Stomach (tissue), 9 donors: ENCODE measurements around the gene HMG20A. TPM values are rescaled to one million over a fixed set of nuclear protein-coding genes. Genes with fewer than 3 reads are reported as not detected.
A peak's percentile ranks its signal among the peaks of the same experiment; 100 is the strongest.

ENCODE experiments used
- DNase-seq, 2 donors: peaks; one replicate each; pipeline versions ENCODE4 v3.0.0 to v3.0.0-alpha.2; 2013 to 2019
- H3K27ac ChIP-seq, 5 donors: fragments of 200-600 bp in 4 of 5; sonication (generic) in 4 of 5; one replicate each; pipeline ENCODE4 v1.5.1; 2013 to 2019; ENCODE audit warnings: mild to moderate bottlenecking in 1 of 5, moderate library complexity in 1 of 5
- H3K27me3 ChIP-seq, 3 donors: fragments of 200-600 bp; sonication (generic); one replicate each; pipeline ENCODE4 v1.5.1; 2017 to 2019; ENCODE audit warnings: mixed run types in 1 of 3
- H3K36me3 ChIP-seq, 4 donors: fragments of 200-600 bp; sonication (generic); 1 replicate in 3 of 4; 2 replicates in 1 of 4; pipeline ENCODE4 v1.5.1; 2016 to 2019
- H3K4me1 ChIP-seq, 4 donors: fragments of 200-600 bp; sonication (generic); one replicate each; pipeline ENCODE4 v1.5.1; 2016 to 2019
- H3K4me3 ChIP-seq, 4 donors: fragments of 200-600 bp; sonication (generic) in 3 of 4; one replicate each; pipeline ENCODE4 v1.5.1; 2016 to 2019; ENCODE audit warnings: mild to moderate bottlenecking in 1 of 4
- H3K9me3 ChIP-seq, 4 donors: fragments of 200-600 bp; sonication (generic); one replicate each; pipeline ENCODE4 v1.5.1; 2016 to 2019
- EP300 ChIP-seq: sonication (generic); formaldehyde crosslinking; IDR thresholded peaks from one replicate; pipeline ENCODE4 v1.6.1; 2017; ENCODE audit warnings: antibody characterized with exemption
- POLR2A ChIP-seq, 4 donors: fragments of 450-650 bp; IDR thresholded peaks; one replicate each; pipeline ENCODE4 v1.6.1; 2016; ENCODE audit warnings: antibody characterized with exemption in 4 of 4, control low read depth in 2 of 4, mild to moderate bottlenecking in 1 of 4, moderate library complexity in 1 of 4
- POLR2AphosphoS5 ChIP-seq, 3 donors: sonication (generic); formaldehyde crosslinking; IDR thresholded peaks; one replicate each; pipeline ENCODE4 v1.6.1; 2016; ENCODE audit warnings: antibody characterized with exemption in 3 of 3
- WGBS, 5 donors: extraction: QIAGEN DNeasy Blood & Tissue Kit in 3 of 5; methylation state at CpG; one replicate each; pipeline versions ENCODE4 v1.1.5 to v1.1.7; 2013 to 2018; 5-methylcytosine and 5-hydroxymethylcytosine counted together
- intact Hi-C: fragments of 100-400 bp; cut with DNase I; formaldehyde crosslinking; loops from one replicate; pipeline ENCODE4 v1.15.1; 2023; ENCODE audit warnings: low total_unique reads
- polyA plus RNA-seq, 3 donors: library from polyadenylated mRNA; stranded (reverse); fragments of 200-250 nt; gene quantifications; one replicate each; pipeline ENCODE4 v1.2.3, GENCODE V29; 2013
- total RNA-seq, 5 donors: library from RNA; depleted of rRNA; stranded (reverse); fragments of >200 nt; gene quantifications; one replicate each; pipeline versions ENCODE4 v1.1.0 to v1.2.3, GENCODE V29; 2014 to 2016
- TF ChIP-seq, protein P1 (sequence below), 7 experiments: fragments of 450-650 bp in 4 of 7; fragments of 200-600 bp in 3 of 7; sonication (generic) in 3 of 7; IDR thresholded peaks; one replicate each; pipeline ENCODE4 v1.5.1; 2016 to 2019; ENCODE audit warnings: antibody characterized with exemption in 7 of 7, control low read depth in 2 of 7, mild to moderate bottlenecking in 1 of 7
- donor health status: healthy with polysubstance abuse.
- donor health status: Bipolar disorder and iron deficiency.
- donor health status: healthy.

HMG20A gene
- total and polyA plus RNA-seq, 8 donors = 8.1 to 51.8 (median 22.6) TPM

DNA sequence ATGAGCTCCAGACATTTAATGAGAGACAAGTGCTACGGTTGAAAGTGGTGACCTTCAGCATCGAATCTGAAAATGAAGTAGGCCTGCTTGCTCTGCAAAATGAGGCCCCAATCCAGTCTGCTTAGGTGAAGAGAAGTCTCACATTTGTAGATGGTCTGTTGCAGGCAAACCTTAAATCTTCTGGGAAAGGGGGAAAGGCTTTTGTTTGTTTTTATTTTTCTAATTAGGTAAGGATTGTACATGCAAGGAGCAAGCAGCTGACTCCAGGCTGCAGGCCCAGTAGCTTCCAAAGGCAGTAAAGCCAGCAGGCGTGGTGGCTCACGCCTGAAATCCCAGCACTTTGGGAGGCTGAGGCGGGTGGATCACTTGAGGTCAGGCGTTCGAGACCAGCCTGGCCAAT lies 74.3 kb downstream of the HMG20A start:
- Histone ChIP-seq H3K9me3 (no peaks in the 10 kb centered on the region), H3K27ac (no peak overlapping the region), H3K4me1 (peaks cover 22 to 52% (median 37%) of the 10 kb centered on the region in 4 donors), H3K27me3 (no peaks in the 10 kb centered on the region), H3K4me3 (no peak overlapping the region), H3K36me3 (peaks cover 0 to 4% (median 0%) of the 10 kb centered on the region in 4 donors)
- intact Hi-C loops = loop anchor here (10.0 kb wide), 2 partner anchors 50 to 380 kb away; no protein-coding TSS in a partner anchor
- WGBS, 5 donors = 79 to 95% (median 92%) methylated on average over 7 of the region's 7 CpGs
- TF ChIP-seq EP300 = no peak
- no peak for TF ChIP-seq POLR2AphosphoS5 (IDR thresholded peaks at IDR 0.05)
- TF ChIP-seq, protein P1, sequence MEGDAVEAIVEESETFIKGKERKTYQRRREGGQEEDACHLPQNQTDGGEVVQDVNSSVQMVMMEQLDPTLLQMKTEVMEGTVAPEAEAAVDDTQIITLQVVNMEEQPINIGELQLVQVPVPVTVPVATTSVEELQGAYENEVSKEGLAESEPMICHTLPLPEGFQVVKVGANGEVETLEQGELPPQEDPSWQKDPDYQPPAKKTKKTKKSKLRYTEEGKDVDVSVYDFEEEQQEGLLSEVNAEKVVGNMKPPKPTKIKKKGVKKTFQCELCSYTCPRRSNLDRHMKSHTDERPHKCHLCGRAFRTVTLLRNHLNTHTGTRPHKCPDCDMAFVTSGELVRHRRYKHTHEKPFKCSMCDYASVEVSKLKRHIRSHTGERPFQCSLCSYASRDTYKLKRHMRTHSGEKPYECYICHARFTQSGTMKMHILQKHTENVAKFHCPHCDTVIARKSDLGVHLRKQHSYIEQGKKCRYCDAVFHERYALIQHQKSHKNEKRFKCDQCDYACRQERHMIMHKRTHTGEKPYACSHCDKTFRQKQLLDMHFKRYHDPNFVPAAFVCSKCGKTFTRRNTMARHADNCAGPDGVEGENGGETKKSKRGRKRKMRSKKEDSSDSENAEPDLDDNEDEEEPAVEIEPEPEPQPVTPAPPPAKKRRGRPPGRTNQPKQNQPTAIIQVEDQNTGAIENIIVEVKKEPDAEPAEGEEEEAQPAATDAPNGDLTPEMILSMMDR (IDR thresholded peaks at IDR 0.05) = no peak
- no peak for TF ChIP-seq POLR2A (IDR thresholded peaks at IDR 0.05)
- DNase-seq = no peak

DNA sequence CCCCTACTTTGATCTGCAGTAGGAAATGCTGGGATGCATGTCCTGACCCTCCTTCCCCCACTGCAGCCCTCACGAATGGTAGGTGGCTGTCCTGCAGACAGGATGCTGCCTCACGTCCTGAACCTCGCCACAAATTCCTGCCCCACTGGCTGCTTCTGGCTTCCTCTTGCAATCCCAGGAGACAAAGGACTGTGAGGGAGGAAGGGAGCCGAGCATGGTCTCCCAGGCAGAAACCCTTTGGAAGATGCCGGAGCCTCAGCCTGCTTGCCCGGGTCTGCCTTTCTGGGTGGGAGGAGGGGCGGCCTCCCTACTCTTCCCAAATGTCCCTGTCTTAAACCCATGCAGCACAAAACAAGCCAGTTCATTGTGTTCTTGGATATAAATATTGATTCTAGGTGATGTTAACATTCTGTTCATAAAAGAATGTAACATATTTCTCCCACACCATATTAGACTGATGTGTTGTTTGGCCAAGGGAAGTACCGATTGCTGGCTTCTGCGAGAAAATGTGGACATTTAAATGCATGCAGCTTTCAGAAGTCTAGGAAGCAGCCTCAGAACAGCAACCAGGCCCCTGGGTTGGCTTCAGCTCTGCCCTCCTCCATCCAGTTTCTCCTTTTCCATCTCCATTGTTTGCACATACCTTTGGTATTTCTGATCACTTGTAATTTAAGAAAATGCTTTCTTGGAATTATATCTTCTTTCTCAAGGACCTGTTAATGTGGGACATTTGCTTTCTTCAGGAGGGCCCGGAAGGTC lies 75.3 kb downstream of the HMG20A start:
- no peaks in the 10 kb centered on the region for H3K27me3 ChIP-seq
- TF ChIP-seq POLR2AphosphoS5 (IDR thresholded peaks at IDR 0.05) (no peak), POLR2A (IDR thresholded peaks at IDR 0.05) (no peak), EP300 (no peak)
- TF ChIP-seq, protein P1 (IDR thresholded peaks at IDR 0.05) = no peak
- H3K4me1 ChIP-seq = peaks cover 22 to 52% (median 37%) of the 10 kb centered on the region in 4 donors
- intact Hi-C loops = loop anchor here (10.0 kb wide), 2 partner anchors 49 to 381 kb away; no protein-coding TSS in a partner anchor
- no peaks in the 10 kb centered on the region for H3K9me3 ChIP-seq
- H3K4me3 ChIP-seq = no peak overlapping the region
- DNase-seq = peak in 1 of 2 donors; percentile 44
- WGBS, 5 donors = 53 to 76% (median 71%) methylated on average over 10 of the region's 10 CpGs
- H3K27ac ChIP-seq = peak overlapping the region in 4 of 5 donors; percentile 49 to 76 (median 72)
- no peaks in the 10 kb centered on the region for H3K36me3 ChIP-seq

DNA sequence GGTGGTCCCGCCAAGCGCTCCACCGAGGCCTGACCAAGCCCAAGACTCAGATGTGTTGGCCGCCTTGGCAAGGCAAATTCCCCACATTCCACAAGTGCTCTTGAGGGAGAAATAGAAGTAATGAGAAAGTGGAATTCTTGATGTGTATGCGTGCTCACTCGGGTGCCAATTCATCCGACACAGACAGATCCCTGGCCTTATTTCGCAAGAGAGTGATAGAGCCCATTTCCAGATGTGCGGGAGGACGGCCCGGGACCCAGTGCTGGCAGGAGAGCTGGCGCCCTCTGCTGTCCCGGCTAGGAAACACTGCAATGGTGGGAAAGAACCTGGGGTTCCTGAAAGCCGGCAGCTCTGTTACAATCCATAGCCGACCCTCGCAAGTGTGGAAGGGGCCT lies 76.0 kb downstream of the HMG20A start:
- H3K4me3 ChIP-seq = peak overlapping the region in 2 of 4 donors; percentile 1 to 5

DNA sequence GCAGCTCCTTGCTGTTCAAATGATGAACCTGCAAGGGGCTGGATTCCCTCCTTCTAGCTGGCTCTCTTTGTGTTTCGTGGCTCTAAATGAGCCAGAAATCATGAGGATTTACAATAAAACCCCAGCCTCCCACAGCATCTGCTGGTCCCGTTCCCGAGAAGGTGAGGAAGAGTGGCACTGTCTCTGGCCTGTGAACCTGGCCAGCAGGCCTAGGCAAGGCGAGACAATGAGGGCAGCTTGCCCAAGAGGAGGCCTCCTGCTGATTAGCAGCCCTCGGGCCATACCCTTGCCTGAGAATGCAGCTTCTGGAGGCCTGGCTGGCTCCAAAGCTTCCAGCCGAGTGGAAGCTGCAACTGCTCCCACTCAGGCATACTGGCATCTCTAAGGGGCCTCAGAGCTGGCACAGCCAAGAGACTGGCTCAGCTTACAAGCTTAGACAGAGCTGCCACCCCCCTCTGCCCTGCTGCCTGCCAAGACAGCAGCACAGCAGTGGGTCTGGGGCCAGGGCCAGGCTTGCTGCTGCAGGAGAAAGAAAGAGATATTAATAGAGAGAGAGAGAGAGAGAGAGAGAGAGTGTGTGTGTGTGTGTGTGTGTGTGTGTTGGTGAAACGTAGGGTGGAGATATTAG lies 76.5 kb downstream of the HMG20A start:
- peak overlapping the region in 2 of 4 donors; percentile 1 to 5 for H3K4me3 ChIP-seq
- TF ChIP-seq EP300 = no peak
- TF ChIP-seq, protein P1 (IDR thresholded peaks at IDR 0.05) = peak in 1 of 7 experiments; percentile 52

More for the DNA sequence above, 76.0 kb downstream of the HMG20A start:
- intact Hi-C loops = loop anchor here (10.0 kb wide), 2 partner anchors 48 to 382 kb away; no protein-coding TSS in a partner anchor
- peaks cover 22 to 52% (median 37%) of the 10 kb centered on the region in 4 donors for H3K4me1 ChIP-seq
- WGBS, 5 donors = 20 to 30% (median 29%) methylated on average over 16 of the region's 16 CpGs
- no peaks in the 10 kb centered on the region for H3K27me3 ChIP-seq
- H3K36me3 ChIP-seq = no peaks in the 10 kb centered on the region
- TF ChIP-seq EP300 (no peak), POLR2AphosphoS5 (IDR thresholded peaks at IDR 0.05) (peak; percentile 45 to 81 (median 68))
- TF ChIP-seq, protein P1 (IDR thresholded peaks at IDR 0.05) = peak in 5 of 7 experiments; percentile 76 to 89 (median 81)
- H3K27ac ChIP-seq = peak overlapping the region in 4 of 5 donors; percentile 55 to 76 (median 72)
- H3K9me3 ChIP-seq = no peaks in the 10 kb centered on the region
- peak; percentile 80 to 93 for DNase-seq

More for the DNA sequence above, 76.5 kb downstream of the HMG20A start:
- Histone ChIP-seq H3K9me3 (no peaks in the 10 kb centered on the region), H3K27ac (peak overlapping the region in 4 of 5 donors; percentile 55 to 76 (median 72)), H3K27me3 (no peaks in the 10 kb centered on the region), H3K36me3 (no peaks in the 10 kb centered on the region), H3K4me1 (peaks cover 22 to 52% (median 37%) of the 10 kb centered on the region in 4 donors)
- intact Hi-C loops = loop anchor here (10.0 kb wide), 2 partner anchors 48 to 382 kb away; no protein-coding TSS in a partner anchor
- peak; percentile 41 to 89 for DNase-seq
- WGBS, 5 donors = 12 to 29% (median 19%) methylated on average over 7 of the region's 7 CpGs
